Right lobe of liver (tissue), 4 donors: ENCODE results near the gene AADACL4.

Experiments used
- CTCF ChIP-seq, 4 donors: fragments of 200-600 bp in 3 of 4; fragments of 450-650 bp in 1 of 4; IDR thresholded peaks; one replicate each; pipeline versions ENCODE4 v1.5.1 to v1.8.0; 2016 to 2022; ENCODE audit warnings: antibody characterized with exemption in 4 of 4, mild to moderate bottlenecking in 2 of 4
- POLR2A ChIP-seq: fragments of 450-650 bp; IDR thresholded peaks from one replicate; pipeline ENCODE4 v1.6.1; 2017; ENCODE audit warnings: antibody characterized with exemption, mild to moderate bottlenecking
- donor health status: DM: no; HTN: no; CAD: no.
- donor health status: DM: no; HTN: no; CAD: no.
- donor health status: DM: no; HTN: yes; CAD: no.

DNA sequence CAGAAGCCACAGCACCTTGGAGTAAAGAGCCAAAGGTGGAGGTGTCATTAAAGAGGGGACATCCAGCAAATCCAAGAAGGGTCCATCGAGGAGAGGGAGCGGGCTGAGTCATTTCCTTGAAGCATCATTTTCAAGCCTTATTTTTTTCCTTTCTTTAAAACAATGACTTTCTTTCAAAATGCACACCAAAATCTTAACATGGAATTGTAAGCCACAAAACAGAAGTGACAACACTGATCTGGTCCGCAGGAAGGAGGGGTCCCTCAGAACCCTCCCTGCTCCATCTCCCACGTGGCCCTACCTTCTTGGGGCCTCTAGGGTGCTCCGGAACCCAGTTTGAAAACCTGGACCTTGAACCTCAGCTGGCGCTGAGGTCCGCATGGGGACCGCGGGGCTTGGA lies 40.7 kb upstream of the AADACL4 start:
- TF ChIP-seq CTCF (IDR thresholded peaks at IDR 0.05) (no peak), POLR2A (no peak)
